ENCODE results near the gene NEAT1. TPM values are rescaled to one million over a fixed set of nuclear protein-coding genes. Genes with fewer than 3 reads are reported as not detected.

The NEAT1 gene
- total RNA-seq = 308 TPM

DNA sequence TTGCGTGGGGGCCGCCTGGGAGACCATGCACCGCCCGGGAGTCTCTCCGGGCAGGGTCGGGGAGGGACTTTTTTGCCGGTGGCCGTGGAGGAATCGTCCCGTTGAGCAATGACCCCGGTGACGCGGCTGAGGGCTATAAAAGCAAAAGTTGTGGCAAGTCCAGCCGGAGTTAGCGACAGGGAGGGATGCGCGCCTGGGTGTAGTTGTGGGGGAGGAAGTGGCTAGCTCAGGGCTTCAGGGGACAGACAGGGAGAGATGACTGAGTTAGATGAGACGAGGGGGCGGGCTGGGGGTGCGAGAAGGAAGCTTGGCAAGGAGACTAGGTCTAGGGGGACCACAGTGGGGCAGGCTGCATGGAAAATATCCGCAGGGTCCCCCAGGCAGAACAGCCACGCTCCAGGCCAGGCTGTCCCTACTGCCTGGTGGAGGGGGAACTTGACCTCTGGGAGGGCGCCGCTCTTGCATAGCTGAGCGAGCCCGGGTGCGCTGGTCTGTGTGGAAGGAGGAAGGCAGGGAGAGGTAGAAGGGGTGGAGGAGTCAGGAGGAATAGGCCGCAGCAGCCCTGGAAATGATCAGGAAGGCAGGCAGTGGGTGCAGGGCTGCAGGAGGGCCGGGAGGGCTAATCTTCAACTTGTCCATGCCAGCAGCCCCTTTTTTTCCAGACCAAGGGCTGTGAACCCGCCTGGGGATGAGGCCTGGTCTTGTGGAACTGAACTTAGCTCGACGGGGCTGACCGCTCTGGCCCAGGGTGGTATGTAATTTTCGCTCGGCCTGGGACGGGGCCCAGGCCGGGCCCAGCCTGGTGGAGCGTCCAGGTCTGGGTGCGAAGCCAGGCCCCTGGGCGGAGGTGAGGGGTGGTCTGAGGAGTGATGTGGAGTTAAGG, at the start of gene NEAT1:
TSS of gene NEAT1 (plus strand) at position 166 of the 883 bp plus-strand sequence.
- peak; percentile 90 for DNase-seq

DNA sequence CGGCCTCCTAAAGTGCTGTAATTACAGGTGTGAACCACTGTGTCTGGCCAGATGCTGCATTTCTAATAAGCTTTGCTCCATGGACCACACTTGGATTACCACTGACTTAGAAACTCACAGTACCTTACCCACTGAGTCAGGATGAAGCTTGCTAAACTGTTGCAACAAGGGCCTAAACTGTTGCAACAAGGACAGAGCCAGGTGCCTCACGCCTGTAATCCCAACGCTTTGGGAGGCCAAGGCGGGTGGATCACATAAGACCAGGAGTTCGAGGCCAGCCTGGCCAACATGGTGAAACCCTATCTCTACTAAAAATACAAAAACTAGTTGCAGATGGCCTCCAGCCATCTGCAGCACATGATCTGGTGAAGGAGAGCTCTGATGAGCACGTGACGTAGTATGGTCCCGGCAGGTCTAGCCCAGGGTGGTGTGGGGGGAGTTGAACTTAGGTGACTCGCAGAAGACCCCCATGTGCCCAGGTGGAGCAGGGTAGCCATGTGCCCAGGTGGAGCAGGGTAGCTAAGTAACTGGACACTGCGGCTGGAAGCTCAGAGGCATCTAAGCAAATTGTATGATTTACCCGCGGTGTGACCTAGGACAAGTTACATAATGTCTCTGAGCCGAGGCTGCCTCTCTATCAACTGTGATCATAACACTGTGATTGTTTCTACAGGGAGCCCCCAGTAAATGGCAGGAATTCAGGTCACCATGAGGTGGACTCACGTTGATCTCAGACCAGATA, 48.6 kb upstream of the NEAT1 start:
- no peak for DNase-seq

DNA sequence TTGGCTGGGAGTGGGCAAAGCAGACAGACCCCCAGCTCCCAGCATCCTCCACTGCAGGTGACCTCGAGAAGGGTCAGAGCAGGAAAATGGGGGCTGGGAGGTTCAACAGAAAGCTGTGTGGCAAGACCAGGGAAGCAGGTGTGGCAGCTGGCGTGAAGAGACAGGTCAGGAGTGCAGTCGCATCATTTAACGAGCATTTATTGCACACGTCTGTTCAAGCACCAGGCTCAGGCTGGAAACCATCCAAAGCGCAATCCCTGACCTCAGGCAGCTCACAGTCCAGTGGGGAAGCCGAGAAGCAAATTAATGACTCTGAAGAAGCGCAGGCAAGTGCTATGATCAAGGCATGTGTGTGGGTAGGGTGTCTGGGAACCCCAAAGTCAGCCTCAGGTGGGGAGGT, 47.6 kb upstream of the NEAT1 start:
- no peak for DNase-seq

DNA sequence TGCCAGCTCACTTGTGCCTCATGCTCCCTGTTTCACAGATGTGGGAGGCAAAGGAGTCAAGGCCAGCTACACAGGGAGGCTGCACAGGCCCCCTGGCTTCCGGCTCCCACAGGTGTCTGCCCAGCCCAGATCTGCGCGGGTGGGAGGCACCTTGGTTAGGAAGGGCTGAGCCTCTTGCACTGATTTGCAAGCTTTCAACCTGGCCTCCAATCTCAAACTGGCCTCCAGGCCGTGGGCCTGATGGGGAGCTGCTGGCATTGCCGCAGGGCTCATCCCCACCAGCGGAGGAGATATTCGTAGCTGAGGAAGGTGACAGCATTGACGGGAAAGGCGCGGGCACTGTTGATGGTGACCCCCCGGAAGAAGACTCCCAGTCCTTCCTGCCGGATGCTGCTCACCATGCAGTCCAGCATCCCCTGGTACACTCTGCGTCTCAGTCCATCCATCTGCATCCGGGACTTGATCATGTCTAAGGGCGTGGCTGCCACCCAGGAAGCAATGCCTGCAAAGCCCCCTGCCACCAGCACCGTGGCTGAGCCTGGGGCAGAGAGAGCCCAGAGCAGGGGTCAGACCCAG, 46.4 kb upstream of the NEAT1 start:
- DNase-seq = no peak

DNA sequence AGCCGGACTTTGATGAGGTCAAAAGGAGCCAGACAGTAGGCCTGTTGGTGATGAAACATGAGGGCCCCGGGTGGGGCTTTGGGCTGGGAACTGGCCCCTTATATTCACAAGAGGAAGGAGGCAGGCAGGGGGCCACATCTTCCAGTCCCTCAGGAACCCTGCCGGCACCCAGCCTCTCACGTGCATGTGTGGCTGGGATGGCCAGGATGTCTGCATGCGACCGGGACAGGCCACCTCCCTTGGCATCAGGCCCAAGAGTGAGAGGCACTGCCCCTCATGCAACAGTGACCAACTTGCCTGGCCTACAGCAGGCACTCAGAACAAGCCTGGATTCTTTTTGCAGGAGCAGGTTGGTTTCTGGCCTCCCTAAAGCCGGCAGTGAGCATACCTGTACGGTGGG, 45.6 kb upstream of the NEAT1 start:
- DNase-seq = no peak

DNA sequence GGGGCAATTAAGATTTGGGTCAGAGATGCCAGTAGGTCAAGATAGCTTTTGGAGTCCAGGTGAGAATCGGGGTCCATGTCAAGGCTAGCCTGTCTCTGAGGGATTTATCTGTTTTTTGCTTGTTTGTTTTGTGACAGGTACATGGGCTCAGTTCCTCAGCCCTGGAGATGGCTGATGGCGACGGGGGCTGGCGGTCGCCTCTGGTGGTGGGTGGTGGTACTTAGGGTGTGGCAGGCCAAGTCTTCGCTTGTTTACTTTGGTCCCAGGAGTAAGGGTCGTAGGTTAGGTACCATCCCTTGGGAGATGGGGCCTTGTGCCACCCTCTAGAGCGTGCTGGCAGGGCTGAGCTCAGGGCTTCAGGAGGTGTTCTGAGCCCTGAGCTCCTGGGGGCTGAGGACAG, 44.8 kb upstream of the NEAT1 start:
- DNase-seq = no peak

DNA sequence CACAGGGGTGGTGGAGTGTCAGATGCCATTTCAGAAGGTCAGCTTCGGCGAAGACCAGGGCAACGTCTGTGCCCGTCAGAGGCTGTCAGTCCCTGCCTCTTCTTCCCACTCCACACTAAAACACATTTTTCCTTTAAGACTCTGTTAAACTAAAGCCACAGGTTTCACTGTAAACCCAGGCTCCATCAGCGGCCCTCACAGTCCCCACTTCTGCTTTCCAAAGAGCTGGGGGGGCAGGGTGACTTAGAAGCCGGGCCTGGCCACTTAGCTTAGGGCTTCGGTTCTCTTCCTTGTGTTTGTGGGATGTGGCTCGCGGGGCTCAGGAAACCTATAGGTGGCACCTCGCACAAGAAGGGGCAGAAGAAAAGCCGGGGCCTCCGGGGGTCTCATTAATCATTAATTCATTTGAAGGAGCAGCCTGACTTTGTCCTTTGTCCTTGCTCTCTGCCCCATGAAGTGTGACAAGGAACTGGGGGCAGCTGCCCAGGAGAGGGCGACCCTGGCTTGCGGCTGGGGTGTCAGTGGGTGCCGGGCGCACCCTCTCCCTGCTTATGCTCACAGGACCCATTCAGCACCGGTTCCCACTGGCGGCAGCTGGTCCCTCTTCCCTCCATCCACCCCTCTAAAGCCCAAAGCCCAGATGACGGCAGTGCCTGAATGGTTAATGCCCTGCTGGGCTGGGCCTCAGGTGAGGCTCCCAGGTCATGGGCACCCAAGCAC, 44.2 kb upstream of the NEAT1 start:
- no peak for DNase-seq

DNA sequence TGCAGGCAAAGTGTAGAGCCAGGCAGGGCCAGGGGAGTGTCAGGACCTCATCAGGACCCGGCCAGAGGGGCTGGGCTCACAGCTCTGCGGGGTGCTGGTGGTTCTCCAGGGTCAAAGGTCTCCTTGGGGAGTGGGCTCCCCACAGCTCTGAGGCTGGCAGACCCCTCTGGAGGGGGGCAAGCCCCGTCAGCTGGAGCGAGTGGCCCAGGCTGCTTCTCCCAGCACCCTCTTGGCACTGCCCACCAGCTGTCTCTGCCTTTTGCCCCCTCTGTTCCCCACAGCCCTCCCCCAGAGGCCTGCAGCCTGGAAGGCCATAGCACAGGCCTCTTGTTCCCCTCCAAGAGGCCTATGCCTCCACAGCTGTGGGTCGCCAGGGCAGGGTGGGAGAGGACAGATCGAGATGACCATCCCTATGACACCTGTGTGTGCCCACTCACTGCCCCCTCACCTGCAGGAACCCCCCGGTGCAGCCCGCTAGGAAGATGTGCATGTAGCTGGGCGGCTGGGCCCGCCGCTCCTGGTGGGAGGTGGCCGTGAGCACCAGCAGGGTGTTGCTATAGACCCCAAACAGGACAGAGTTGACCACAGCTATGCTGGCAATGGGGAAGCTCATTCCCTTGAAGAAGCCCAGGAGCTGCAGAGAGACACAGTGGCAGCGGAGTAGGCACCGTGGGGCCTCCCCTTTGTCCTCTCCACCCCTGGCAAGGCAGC, 43.5 kb upstream of the NEAT1 start:
- no peak for DNase-seq

DNA sequence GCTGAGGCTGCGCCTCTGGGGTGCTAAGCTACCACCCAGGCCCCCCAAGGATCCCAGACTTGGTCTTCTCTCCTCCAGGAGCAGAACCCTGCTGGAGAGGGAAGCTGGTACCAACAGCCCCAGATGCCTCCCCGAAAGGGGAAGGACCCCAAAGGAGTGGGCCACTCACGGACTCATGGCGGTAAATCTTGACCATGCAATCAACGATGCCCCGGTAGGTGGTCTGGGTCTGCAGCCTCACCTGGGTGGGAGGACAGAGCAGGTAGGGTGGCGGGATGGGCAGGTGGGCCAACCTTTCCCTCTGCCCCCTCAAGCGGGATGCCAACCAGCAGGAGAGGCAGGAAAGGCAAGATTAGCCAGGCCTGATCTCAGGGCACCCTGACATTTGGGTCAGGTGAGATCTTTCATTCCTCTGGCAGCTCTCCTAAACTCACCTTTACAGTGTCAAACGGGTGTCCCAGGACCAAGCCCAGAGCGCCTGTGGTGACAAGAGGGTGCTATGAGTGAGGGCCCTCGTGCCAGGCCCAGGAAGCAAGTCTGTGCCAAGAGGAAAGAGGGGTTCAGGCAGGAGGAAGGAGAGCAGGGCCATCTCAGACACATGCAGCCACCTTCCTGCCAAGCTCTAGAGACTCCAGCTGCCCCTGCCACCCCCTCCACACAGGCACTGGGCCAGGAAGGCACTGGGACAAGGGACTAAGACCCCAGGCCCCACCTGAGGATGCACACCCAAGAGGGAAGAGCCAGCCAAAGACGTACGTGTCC, 42.7 kb upstream of the NEAT1 start:
- no peak for DNase-seq

DNA sequence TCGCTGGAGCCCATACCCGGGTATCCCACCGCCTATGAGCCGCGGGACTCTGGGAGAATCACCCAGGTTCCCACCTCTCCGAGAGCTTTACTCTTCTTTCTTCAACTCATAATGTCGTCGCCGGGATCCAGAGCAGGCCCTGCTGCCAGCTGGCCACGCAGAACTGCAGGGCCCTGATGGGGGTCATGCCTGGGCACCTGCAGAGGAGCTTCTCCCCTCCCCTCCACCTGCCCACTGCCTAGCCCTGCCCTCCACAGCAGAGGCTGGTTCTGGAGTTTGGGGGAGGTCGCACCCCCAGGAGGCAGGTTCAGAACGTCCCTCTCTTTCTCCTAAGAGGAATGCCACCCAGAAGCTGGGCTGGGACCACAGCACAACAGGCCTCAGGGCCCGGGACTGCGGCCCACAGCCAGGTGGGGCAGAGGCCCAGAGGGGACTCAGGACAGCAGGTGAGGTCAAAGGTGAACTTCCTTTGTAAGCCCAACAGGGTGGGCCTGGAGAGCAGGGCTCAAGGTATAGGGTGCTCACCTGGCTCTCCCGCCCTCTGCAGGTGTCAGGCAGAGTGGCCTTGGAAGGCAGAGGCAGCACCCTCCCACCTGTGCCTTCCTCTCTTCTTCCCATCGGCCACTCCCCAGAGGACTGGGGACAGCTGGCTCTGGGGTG, 42.0 kb upstream of the NEAT1 start:
- no peak for DNase-seq

DNA sequence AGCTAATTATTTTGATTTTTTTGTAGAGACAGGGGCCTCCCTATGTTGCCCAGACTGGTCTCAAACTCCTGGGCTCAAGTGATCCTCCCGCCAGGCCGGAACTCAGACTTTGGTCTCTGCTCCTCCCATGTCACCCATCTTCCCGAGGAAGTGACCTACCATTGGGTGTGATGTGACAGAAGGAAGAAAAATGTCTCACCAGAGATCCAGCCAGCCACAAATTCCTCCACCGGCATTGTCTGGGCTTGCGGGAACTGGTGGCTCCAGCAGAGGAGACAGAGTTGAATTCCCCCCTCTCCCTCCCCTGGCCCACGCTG, 40.9 kb upstream of the NEAT1 start:
- peak; percentile 38 for DNase-seq

DNA sequence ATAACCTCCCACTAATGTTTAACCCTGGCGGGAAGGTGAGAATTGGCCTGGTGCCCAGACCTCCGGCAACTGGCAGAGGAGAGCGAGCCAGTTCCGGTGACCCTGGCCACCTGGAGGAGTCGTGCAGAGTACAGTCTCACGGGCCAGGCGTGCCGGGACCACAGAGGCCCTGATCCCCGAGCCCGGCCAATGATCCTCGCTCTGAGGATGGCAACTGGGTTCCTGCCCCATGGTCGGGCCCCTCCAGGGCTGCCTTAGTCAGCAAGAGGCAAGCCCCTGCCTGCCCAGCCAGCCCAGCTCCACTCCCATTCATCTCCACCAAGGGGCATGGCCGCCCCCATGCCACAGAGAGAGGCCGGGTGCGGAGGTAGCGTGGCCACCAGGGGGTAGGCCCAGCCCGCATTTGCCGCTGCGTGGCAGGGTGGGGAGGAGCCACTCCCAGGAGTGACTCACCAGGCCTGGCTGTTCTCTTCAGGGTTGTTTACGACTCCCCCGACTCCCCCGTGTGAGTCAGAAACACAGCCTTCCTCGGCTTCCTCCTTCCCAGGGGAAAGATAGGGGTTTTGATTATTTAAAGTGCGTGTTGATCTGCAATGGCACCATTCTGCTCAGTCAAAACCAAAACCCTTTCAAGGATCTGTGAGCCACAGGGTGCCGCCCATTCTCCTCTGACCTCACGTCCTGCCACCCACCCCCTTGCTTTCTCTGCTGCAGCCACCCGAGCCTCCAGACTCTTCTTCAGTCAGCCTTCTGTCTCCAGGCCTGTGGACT, 40.4 kb upstream of the NEAT1 start, which contains the start of gene SLC25A45:
TSS of gene SLC25A45 (minus strand) at position 614 of the 771 bp plus-strand sequence. CDS start 695 bp downstream, outside the sequence.
- DNase-seq = peak; percentile 90

DNA sequence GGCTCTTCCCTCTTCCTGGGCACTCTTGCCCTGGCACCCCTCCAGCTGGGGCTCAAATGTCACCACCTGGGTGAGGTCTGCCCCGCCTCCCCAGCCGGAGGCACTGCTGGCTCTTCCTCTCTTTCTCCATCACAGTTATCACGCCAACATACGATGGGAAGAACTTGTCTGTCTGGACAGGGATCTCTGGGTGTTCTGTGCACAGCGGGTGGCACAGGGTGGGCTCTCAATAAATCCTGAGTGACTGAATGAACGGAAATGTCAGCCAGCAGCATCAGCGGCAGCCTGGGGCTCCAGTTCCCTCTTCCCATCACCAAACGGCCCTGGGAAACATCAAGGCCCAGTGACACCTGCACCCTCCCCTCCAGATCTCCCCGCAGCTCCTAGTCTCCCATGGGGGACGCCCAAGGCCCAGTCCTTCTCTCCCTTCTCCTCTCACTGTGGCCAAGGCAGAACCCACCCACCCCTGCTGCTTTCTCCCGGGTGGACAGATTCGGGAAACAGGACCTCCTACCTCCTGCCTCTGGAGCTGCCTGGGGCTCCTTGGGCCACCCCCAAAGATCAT, 39.7 kb upstream of the NEAT1 start:
- no peak for DNase-seq

DNA sequence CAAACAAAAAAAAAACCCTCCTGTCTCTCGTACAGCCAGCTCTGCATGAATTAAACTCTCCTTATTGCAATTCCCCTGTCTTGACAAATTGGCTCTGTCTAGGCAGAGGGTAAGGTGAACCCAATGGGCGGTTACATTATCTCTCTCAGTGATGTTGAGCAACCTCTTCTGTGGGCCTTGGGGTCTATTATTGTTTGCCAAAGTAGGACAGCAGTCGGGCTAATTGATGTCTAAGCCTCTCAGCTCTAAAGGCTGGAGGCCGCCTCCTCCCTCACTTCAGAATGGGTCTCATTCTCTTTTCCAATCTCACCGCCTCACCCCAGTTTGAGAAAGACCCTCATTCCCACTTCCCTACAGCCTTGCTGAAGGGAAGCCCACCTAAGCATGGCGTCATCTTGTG, 38.8 kb upstream of the NEAT1 start:
- DNase-seq = no peak

DNA sequence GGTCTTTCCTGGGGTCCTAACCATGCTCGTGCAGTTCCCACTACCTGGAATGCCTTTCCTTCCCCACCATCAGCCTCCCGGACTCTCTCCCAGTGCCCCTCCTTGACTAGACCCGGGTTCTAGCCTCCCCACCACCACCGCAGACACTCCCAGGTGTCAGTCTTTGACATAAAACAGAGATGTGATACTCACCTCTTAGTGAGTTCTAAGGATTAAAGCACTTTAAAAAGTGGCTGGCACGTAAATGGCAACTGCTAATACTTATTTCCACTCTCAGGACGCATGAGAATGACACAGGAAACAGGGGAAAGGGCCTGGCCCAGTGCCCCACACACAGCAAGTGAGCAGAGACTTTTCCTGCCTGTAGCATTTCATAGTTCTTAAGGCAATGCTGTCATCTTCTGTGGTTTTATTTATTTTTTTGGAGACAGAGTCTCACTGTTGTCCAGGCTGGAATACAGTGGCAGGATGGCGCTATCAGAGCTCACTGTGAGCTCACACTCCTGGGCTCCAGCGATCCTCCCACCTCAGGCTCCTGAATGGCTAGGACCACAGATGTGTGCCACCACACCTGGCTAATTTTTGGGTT, 38.2 kb upstream of the NEAT1 start:
- no peak for DNase-seq

DNA sequence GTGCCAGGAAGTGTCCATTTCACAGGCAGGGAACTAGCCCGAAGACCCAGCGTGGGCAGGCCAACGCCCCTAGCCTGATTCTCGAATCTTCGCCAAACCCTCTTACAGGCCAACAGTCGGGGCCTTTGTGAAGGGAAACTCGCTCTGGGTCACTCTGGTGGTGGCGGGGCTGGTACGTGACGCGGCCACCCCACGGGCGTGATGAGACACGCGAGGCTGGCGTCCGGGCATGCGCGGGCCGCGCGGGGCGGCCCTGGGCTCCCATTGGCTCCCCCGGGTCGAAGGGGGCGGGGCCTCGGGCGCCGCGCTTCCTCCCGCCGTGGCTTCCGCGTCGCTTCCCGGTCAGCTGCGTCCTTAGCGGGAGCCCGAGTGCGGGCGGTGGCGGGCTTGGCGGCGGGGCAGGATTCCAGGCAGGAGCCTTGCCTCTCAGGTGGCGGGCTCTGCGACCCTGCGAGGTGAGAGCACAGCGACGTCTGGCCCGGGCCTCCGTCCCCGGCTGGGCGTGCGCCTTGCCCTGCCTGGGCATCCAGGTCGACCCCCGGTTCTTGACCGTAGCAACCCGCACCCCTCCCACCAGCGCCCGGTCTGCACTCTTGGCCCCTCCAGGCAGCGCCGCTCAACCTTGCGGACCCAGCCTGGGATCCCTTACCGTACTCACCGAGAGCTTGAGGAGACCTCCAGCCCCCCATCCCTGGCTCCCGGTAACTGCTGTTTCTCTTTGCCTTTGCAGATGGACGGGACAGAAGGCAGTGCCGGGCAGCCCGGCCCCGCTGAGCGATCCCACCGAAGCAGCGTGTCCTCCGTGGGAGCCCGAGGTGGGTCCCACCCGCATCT, 36.1 kb upstream of the NEAT1 start, which contains the start of gene FRMD8:
TSS of gene FRMD8 (plus strand) at position 331 of the 834 bp plus-strand sequence. CDS start at position 731, 400 bp downstream.
- peak; percentile 61 for DNase-seq

DNA sequence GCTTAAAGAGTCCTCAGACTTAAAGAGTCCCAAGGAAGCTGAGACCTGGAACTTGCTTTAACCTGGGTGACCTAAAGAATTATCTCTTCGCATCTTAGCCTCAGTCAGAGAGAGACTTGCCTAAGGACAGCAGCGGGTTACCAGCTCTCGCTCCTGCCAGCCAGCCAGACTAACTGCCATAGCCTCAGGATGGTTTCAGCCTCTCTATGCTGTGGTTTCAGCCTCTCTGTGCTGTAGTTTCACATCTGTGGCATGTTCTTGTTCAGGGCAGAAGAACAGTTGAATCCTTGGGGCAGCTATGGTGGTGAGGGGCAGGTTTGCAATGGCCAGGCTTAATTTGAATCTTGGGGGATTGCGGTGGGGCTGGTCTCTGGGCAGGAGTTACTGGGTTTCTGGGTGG, 33.9 kb upstream of the NEAT1 start:
- no peak for DNase-seq

All from skin of body (tissue), 2 donors.